ENCODE results near the gene AP3S1. TPM values are rescaled to one million over a fixed set of nuclear protein-coding genes. Genes with fewer than 3 reads are reported as not detected.
A peak's percentile ranks its signal among the peaks of the same experiment; 100 is the strongest.
"Not testable (repeated sequence)": the region's sequence is repeated elsewhere in the genome, so short reads cannot be mapped to it uniquely, and the experiment has no call there.

Gene AP3S1
- total and polyA plus RNA-seq, 2 of the 13 experiments (the other 11 are each of a cell fraction or from before 2014, with no cell fraction given): 50.5 to 85.9 TPM

DNA sequence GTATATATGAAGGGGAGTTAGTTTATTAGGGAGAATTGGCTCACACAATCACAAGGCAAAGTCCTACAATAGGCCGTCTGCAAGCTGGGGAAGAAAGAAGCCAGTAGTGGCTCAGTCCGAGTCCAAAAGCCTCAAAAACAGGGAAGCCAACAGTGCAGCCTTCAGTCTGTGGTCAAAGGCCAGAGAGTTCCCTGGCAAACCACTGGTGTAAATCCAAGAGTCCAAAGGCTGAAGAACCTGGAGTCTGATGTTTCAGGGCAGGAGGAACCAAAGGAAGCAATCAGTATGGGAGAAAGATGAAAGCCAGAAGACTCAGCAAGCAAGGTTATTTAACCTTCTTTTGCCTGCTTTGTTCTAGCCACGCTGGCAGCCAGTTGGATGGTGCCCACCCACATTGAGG is 43.5 kb downstream of the AP3S1 start:
- intact Hi-C loops (cut with micrococcal nuclease; ENCODE audit: unreplicated experiment); TF ChIP-seq HNF4G (CRISPR knock-in tag; IDR thresholded peaks at IDR 0.05; ENCODE audit: borderline replicate concordance, low read depth); LCORL (IDR thresholded peaks at IDR 0.05): not testable (repeated sequence)
- H3K4me2 ChIP-seq (ENCODE audit: low read depth, low read length): peak overlapping the region; percentile 33
- TF ChIP-seq SOX5 (CRISPR knock-in tag; IDR thresholded peaks at IDR 0.05; ENCODE audit: borderline replicate concordance) (peak; percentile 15; the same call in 1 of the 2 replicates), HDAC2 (CRISPR knock-in tag; IDR thresholded peaks at IDR 0.05) (peak; percentile 38; the same call in 1 of the 2 replicates), MIXL1 (CRISPR knock-in tag; IDR thresholded peaks at IDR 0.05) (0 out of 2 replicates have a peak, but pooled peaks have one; percentile 34), ZNF292 (CRISPR knock-in tag; IDR thresholded peaks at IDR 0.05; ENCODE audit: borderline replicate concordance, low read depth) (peak; percentile 17; the same call in 1 of the 2 replicates), NCOR1 (IDR thresholded peaks at IDR 0.05; ENCODE audit: borderline replicate concordance, low read length) (peak; percentile 38; the same call in 1 of the 2 replicates), FOXO1 (CRISPR knock-in tag; IDR thresholded peaks at IDR 0.05) (0 out of 2 replicates have a peak, but pooled peaks have one; percentile 21), HNF4A (CRISPR knock-in tag; IDR thresholded peaks at IDR 0.05) (peak; percentile 93), HNF4G (IDR thresholded peaks at IDR 0.05; ENCODE audit: borderline replicate concordance, low read depth, low read length) (peak; percentile 85), LCORL (CRISPR knock-in tag; IDR thresholded peaks at IDR 0.05) (peak; percentile 47; the same call in 1 of the 2 replicates), HOXA3 (CRISPR knock-in tag; IDR thresholded peaks at IDR 0.05) (peak; percentile 40; the same call in 1 of the 2 replicates), KMT2A (CRISPR knock-in tag; IDR thresholded peaks at IDR 0.05) (peak; percentile 27; the same call in 1 of the 2 replicates), PITX1 (CRISPR knock-in tag; IDR thresholded peaks at IDR 0.05) (0 out of 2 replicates have a peak, but pooled peaks have one; percentile 36), ZNF644 (CRISPR knock-in tag; IDR thresholded peaks at IDR 0.05; ENCODE audit: low read depth) (peak; percentile 97), GATAD2A (CRISPR knock-in tag; IDR thresholded peaks at IDR 0.05) (peak; percentile 24; the same call in 1 of the 2 replicates), PHF21A (CRISPR knock-in tag; IDR thresholded peaks at IDR 0.05) (peak; percentile 47; the same call in 1 of the 2 replicates), NCOA2 (CRISPR knock-in tag; IDR thresholded peaks at IDR 0.05) (0 out of 2 replicates have a peak, but pooled peaks have one; percentile 16), ZNF652 (CRISPR knock-in tag; IDR thresholded peaks at IDR 0.05; ENCODE audit: borderline replicate concordance, low read depth) (0 out of 2 replicates have a peak, but pooled peaks have one; percentile 7)
- TF ChIP-seq, protein P1, sequence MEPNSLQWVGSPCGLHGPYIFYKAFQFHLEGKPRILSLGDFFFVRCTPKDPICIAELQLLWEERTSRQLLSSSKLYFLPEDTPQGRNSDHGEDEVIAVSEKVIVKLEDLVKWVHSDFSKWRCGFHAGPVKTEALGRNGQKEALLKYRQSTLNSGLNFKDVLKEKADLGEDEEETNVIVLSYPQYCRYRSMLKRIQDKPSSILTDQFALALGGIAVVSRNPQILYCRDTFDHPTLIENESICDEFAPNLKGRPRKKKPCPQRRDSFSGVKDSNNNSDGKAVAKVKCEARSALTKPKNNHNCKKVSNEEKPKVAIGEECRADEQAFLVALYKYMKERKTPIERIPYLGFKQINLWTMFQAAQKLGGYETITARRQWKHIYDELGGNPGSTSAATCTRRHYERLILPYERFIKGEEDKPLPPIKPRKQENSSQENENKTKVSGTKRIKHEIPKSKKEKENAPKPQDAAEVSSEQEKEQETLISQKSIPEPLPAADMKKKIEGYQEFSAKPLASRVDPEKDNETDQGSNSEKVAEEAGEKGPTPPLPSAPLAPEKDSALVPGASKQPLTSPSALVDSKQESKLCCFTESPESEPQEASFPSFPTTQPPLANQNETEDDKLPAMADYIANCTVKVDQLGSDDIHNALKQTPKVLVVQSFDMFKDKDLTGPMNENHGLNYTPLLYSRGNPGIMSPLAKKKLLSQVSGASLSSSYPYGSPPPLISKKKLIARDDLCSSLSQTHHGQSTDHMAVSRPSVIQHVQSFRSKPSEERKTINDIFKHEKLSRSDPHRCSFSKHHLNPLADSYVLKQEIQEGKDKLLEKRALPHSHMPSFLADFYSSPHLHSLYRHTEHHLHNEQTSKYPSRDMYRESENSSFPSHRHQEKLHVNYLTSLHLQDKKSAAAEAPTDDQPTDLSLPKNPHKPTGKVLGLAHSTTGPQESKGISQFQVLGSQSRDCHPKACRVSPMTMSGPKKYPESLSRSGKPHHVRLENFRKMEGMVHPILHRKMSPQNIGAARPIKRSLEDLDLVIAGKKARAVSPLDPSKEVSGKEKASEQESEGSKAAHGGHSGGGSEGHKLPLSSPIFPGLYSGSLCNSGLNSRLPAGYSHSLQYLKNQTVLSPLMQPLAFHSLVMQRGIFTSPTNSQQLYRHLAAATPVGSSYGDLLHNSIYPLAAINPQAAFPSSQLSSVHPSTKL (CRISPR knock-in tag; IDR thresholded peaks at IDR 0.05): peak; percentile 34; the same call in 1 of the 2 replicates
- TF ChIP-seq, protein P2, sequence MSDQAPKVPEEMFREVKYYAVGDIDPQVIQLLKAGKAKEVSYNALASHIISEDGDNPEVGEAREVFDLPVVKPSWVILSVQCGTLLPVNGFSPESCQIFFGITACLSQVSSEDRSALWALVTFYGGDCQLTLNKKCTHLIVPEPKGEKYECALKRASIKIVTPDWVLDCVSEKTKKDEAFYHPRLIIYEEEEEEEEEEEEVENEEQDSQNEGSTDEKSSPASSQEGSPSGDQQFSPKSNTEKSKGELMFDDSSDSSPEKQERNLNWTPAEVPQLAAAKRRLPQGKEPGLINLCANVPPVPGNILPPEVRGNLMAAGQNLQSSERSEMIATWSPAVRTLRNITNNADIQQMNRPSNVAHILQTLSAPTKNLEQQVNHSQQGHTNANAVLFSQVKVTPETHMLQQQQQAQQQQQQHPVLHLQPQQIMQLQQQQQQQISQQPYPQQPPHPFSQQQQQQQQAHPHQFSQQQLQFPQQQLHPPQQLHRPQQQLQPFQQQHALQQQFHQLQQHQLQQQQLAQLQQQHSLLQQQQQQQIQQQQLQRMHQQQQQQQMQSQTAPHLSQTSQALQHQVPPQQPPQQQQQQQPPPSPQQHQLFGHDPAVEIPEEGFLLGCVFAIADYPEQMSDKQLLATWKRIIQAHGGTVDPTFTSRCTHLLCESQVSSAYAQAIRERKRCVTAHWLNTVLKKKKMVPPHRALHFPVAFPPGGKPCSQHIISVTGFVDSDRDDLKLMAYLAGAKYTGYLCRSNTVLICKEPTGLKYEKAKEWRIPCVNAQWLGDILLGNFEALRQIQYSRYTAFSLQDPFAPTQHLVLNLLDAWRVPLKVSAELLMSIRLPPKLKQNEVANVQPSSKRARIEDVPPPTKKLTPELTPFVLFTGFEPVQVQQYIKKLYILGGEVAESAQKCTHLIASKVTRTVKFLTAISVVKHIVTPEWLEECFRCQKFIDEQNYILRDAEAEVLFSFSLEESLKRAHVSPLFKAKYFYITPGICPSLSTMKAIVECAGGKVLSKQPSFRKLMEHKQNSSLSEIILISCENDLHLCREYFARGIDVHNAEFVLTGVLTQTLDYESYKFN (CRISPR knock-in tag; conservative IDR thresholded peaks at IDR 0.05): peak; percentile 67

More for the DNA sequence above, 43.5 kb downstream of the AP3S1 start:
- H4K20me1 ChIP-seq (ENCODE audit: insufficient read depth, low read length); H3K36me3 ChIP-seq (replicated peaks in 1 of 2; ENCODE audit: control insufficient read depth in 1 of 2, insufficient read depth in 2 of 2, low read length in 2 of 2); BruUV-seq (replicated peaks); H3K27me3 ChIP-seq (ENCODE audit: control insufficient read depth in 1 of 2, insufficient read depth in 2 of 2, low read length in 2 of 2); H3K79me2 ChIP-seq (ENCODE audit: insufficient read depth, low read length); H3K9me3 ChIP-seq (ENCODE audit: low read length); H3K4me3 ChIP-seq (replicated peaks in 1 of 3; ENCODE audit: insufficient read depth in 1 of 3, low read depth in 2 of 3, low read length in 3 of 3); in situ Hi-C loops (cut with HindIII; ENCODE audit: extremely low pct_ligation_motif_present, low pct_unique_long_range_greater_than_20kb); CTCF ChIA-PET (ENCODE audit: low intra/inter-chr PET ratio, low total read pairs); POLR2A ChIA-PET; H2AFZ ChIP-seq (ENCODE audit: low read length); FAIRE-seq; H3K9ac ChIP-seq (ENCODE audit: insufficient read depth, low read depth, low read length): not testable (repeated sequence)
- H3K27ac ChIP-seq (ENCODE audit: extremely low read length, insufficient read depth, low read length): peak overlapping the region; percentile 55
- peak; percentile 58 for DNase-seq (ENCODE audit: low spot score)
- peaks cover 16% of the 10 kb centered on the region for H3K4me1 ChIP-seq (ENCODE audit: insufficient read depth, low read length)
- peak; percentile 93 for ATAC-seq
- WGBS (ENCODE audit: low lambda C conversion rate): 21% methylated on average over 3 of the region's 3 CpGs

Data from HepG2 (cell line).